Peyer's patch (tissue), 4 donors: ENCODE data around the gene NRXN3. TPM values are rescaled to one million over a fixed set of nuclear protein-coding genes. Genes with fewer than 3 reads are reported as not detected.

ENCODE experiments used
- DNase-seq, 3 donors: peaks; one replicate each; pipeline ENCODE4 v3.0.0-alpha.2; 2017 to 2019
- H3K27ac ChIP-seq, 4 donors: fragments of 200-600 bp; sonication (generic); one replicate each; pipeline ENCODE4 v1.5.1; 2016 to 2019
- H3K27me3 ChIP-seq, 2 donors: fragments of 200-600 bp; sonication (generic); one replicate each; pipeline ENCODE4 v1.5.1; 2019
- H3K36me3 ChIP-seq, 3 donors: fragments of 200-600 bp; sonication (generic); one replicate each; pipeline ENCODE4 v1.5.1; 2016 to 2019
- H3K4me1 ChIP-seq, 4 donors: fragments of 200-600 bp; sonication (generic); one replicate each; pipeline ENCODE4 v1.5.1; 2016 to 2019
- H3K4me3 ChIP-seq, 4 donors: fragments of 200-600 bp; sonication (generic); 1 replicate in 3 of 4; 2 replicates in 1 of 4; pipeline ENCODE4 v1.5.1; 2016 to 2019; ENCODE audit warnings: mild to moderate bottlenecking in 1 of 4
- H3K9me3 ChIP-seq, 4 donors: fragments of 200-600 bp; sonication (generic); one replicate each; pipeline ENCODE4 v1.5.1; 2016 to 2019; ENCODE audit warnings: mild to moderate bottlenecking in 1 of 4
- CTCF ChIP-seq, 6 experiments: fragments of 450-650 bp in 4 of 6; fragments of 200-600 bp in 2 of 6; sonication (generic) in 1 of 6; IDR thresholded peaks; one replicate each; pipeline ENCODE4 v1.5.1; 2017 to 2019; ENCODE audit warnings: antibody characterized with exemption in 6 of 6, mild to moderate bottlenecking in 3 of 6, moderate library complexity in 1 of 6
- POLR2A ChIP-seq, 2 donors: fragments of 450-650 bp; IDR thresholded peaks; one replicate each; pipeline ENCODE4 v1.5.1; 2017; ENCODE audit warnings: antibody characterized with exemption in 2 of 2, mild to moderate bottlenecking in 2 of 2, moderate library complexity in 2 of 2
- total RNA-seq, 4 donors: library from RNA; depleted of rRNA; stranded (reverse); fragments of >200 nt; gene quantifications; one replicate each; pipeline ENCODE4 v1.1.0, GENCODE V29; 2016

NRXN3 gene
- total RNA-seq, 4 donors from 2014 or later = 1.6 to 10.2 (median 4.4) TPM

- no peaks in the 10 kb centered on the region for H3K36me3 ChIP-seq
- TF ChIP-seq POLR2A (IDR thresholded peaks at IDR 0.05) (no peak), CTCF (IDR thresholded peaks at IDR 0.05) (no peak)
- no peaks in the 10 kb centered on the region for H3K4me1 ChIP-seq
- H3K27me3 ChIP-seq = no peaks in the 10 kb centered on the region
- no peak overlapping the region for H3K4me3 ChIP-seq
- no peaks in the 10 kb centered on the region for H3K9me3 ChIP-seq
- DNase-seq = no peak
- no peak overlapping the region for H3K27ac ChIP-seq
These were observed 543.5 kb downstream of the NRXN3 start for GRCh38 chr14:78713716-78714115.

- H3K9me3 ChIP-seq = no peaks in the 10 kb centered on the region
These were observed 544.5 kb downstream of the NRXN3 start for GRCh38 chr14:78714711-78715110.

GRCh38 chr14:78721756-78722480, 551.7 kb downstream of the NRXN3 start:
- Histone ChIP-seq H3K9me3 (no peaks in the 10 kb centered on the region), H3K4me1 (no peaks in the 10 kb centered on the region), H3K27me3 (no peaks in the 10 kb centered on the region), H3K27ac (no peak overlapping the region), H3K36me3 (no peaks in the 10 kb centered on the region), H3K4me3 (no peak overlapping the region)
- no peak for DNase-seq
- TF ChIP-seq CTCF (IDR thresholded peaks at IDR 0.05) = no peak
- TF ChIP-seq POLR2A (IDR thresholded peaks at IDR 0.05) = no peak

More at GRCh38 chr14:78714711-78715110, 544.5 kb downstream of the NRXN3 start:
- no peak overlapping the region for H3K27ac ChIP-seq
- H3K36me3 ChIP-seq = no peaks in the 10 kb centered on the region
- TF ChIP-seq CTCF (IDR thresholded peaks at IDR 0.05) (no peak), POLR2A (IDR thresholded peaks at IDR 0.05) (no peak)
- H3K4me1 ChIP-seq = no peaks in the 10 kb centered on the region
- no peaks in the 10 kb centered on the region for H3K27me3 ChIP-seq
- no peak overlapping the region for H3K4me3 ChIP-seq
- DNase-seq = no peak

GRCh38 chr14:78725086-78725485, 554.9 kb downstream of the NRXN3 start:
- Histone ChIP-seq H3K4me1 (no peaks in the 10 kb centered on the region), H3K4me3 (no peak overlapping the region), H3K27me3 (no peaks in the 10 kb centered on the region), H3K36me3 (no peaks in the 10 kb centered on the region), H3K27ac (no peak overlapping the region), H3K9me3 (no peaks in the 10 kb centered on the region)
- DNase-seq = no peak
- TF ChIP-seq CTCF (IDR thresholded peaks at IDR 0.05) (no peak), POLR2A (IDR thresholded peaks at IDR 0.05) (no peak)

- Histone ChIP-seq H3K4me1 (no peaks in the 10 kb centered on the region), H3K4me3 (no peak overlapping the region), H3K27me3 (no peaks in the 10 kb centered on the region), H3K36me3 (no peaks in the 10 kb centered on the region), H3K9me3 (no peaks in the 10 kb centered on the region), H3K27ac (no peak overlapping the region)
- TF ChIP-seq CTCF (IDR thresholded peaks at IDR 0.05) (no peak), POLR2A (IDR thresholded peaks at IDR 0.05) (no peak)
- DNase-seq = no peak
These were observed 566.9 kb downstream of the NRXN3 start for GRCh38 chr14:78737116-78737515.
